GM19043 (cell line): ENCODE results near the gene ZNF112.
A peak's percentile ranks its signal among the peaks of the same experiment; 100 is the strongest.
"Not testable (repeated sequence)": the region's sequence is repeated elsewhere in the genome, so short reads cannot be mapped to it uniquely, and the experiment has no call there.

Experiments
- ATAC-seq: cut with Tn5 transposase; IDR thresholded peaks from one replicate; pipeline ENCODE4 v1.9.1; 2021; ENCODE audit warnings: low read depth; ENCODE audit not compliant: unreplicated experiment

Gene ZNF112

DNA sequence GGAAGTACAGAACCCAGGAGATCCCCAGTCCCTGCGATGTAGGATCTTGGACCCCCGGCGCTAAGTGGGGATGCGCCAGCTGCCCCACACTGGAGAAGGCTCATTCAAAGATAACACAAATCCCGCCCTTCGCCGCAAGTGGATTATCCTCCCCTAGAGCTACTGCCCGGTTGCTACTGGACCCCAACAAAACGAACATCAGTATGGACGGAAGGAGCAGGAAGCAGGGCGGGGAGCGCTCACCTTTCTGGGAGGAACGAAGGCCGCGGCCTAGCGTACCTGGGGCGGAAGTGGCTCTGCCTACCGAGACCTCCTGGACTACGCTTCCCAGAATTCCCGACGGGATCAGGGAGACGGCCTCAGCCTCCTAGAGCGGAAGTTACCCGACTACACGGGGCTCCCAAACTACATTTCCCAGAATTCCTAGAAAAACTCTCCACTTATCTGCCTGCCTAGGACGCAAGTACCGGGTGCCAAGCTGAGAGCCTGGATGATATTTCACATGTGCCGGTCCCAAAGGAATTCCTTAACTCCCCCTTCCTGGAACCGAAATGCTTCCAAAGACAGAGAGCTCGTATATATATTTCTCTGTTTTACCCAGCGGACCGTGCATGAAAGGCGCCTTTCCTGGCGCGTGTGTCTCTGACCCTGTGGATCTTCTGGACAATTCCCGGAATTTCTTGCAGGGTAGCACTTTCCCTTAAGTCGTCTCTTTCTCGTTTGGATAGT is at the start of gene ZNF112:
Gene ZNF112, minus strand, starts transcription at position 298 of the 729 bp plus-strand sequence. CDS start 16,141 bp downstream, outside the sequence.
- ATAC-seq: no peak

DNA sequence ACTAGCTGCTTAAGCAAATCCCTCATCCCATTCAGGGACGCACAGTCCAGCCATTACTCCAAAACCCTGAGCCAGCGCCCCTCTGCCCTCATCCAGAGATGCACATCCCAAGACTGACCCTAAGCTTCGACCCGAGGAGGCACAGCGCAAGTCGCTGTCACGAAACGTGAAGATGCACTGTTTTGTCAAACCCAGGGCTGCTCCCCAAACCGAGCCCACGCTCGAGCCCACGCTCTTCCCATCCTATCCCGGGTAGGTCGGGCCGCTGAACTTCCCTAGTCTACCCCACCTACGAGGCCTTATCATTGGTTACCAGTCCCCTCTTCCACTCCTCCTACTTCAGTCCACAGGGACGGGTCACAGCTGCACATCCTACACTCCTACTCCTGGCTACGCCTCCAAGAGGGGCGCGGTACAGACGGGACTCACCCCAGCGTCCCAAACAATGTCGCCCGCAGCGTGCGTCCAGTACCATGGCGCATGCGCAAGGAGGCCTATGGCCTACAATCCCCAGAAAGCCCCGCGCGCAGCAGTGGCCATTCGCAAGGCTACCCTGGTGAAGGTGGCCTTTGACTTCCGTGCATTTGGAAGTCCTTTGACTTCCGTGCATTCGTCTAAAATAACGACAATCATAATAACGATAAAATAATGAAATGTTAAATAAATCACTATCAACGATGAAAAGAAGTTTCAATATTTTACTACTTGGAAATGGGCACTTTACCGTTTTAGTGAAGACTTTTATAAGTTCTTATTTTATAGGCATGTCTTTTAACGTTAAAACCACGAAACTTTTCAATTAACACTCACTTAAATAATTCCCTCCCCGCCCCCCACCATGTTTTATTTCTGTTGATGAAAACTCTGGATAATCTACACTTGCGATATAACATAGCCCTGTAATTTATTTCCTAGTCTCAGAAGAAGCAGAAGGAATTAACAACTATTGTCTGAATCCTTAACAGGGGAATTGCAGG is 44.9 kb upstream of the ZNF112 start, which contains the start of gene ZNF285:
Gene ZNF285, minus strand, starts transcription at position 470 of the 977 bp plus-strand sequence. CDS start 4,395 bp downstream, outside the sequence.
- no peak for ATAC-seq

DNA sequence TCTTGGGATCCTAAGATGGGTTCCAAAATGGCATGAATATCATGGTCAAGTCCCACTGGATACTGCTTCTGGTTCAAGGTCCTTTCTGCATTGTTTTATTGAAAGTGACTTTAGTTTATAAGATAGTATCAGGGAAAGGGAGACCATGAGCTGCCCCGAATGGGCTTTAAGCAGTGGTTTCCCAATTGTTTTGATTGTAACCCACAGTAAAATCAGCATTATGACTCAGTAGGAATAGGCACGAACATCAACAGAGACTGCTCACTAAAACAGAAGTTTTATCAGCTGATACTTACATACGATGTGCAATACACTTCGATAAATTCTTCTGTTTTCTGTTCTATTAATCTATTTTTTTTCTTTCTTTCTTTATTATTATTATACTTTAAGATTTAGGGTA is 32.8 kb upstream of the ZNF112 start:
- not testable (repeated sequence) for ATAC-seq

DNA sequence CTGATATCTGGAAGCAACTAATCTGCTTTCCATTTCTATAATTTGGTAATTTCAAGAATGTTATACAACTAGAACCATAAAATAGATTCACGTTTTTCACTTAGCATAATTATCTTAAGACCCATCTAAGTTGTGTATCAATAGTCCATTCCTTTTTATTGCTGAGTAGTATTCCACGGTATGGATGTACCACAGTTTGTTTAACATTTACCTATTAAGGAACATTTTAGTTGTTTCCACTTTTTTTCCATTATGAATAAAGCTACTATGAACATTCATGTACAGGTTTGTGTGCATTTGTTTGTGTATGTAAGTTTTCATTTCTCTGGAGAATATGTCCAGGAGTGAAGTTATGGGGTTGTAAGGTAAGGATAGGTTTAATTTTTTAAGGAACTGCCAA is 18.3 kb upstream of the ZNF112 start:
- ATAC-seq: no peak

DNA sequence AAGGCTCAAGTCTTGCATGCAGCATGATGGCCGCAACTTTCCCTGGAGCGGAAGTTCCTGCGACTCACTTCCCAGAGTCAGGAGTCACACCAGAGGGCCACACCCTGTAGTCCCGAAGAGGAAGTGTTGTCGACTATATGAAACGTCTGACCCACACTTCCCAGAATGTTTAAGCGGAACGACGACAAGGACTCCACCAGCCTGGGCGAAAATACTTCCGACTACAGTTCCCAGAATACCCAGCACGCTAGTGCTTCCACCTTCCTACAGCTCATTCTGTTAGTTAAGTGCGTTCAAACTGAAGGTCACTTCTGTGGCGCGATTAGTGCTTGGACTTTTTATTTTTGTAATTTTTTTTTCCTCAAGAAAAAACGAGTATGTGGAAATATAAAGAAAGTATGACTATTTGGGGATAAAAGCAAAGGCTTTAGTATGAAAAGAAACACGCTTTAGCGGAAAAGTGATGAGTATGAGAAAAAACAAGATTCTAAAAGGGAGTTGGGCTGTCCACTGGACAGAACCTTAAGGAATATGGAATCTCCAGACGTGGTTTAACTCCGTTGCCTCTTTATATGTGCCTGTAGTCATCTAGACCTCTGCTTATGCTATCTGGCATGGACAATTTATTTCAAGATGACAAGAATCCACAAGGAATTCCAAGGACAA is 15.5 kb upstream of the ZNF112 start:
- no peak for ATAC-seq

DNA sequence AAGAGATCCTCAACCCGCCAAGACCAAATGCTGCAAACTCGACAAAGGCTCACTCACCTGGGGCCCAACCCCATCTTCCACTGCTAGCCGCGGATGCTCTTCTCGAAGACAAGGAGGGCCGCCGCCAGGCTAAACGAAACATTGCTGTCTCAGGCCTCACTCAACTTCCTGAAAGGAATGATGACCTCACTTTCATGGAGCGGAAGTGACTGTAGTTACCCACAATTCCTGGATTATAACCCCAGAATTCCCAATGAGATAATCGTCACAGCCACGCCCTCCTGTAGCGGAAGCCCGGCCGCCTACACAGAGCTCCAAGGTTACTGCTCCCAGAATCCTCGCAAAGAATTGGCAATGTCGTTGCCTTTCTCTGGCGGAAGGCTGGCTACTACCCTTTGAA is 10.5 kb upstream of the ZNF112 start:
- no peak for ATAC-seq

DNA sequence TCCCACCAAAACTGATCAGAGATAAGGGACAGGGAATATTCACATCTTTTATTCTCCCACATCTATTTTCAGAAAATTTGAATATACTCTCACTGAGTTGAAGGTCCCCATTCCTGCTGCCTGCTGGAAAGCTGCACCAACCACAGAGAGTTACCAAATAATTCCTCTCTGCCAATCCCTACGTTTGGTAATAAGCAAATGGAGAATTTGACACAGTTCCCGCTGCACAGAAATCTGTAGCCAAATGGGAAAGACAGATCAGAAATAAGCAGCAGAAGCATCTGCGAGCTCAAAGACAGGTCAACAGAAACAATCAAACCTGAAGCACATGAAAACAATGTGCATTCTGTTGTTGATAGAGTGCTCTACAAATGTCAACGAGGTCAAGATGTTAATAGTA is 9.9 kb downstream of the ZNF112 start:
- no peak for ATAC-seq

DNA sequence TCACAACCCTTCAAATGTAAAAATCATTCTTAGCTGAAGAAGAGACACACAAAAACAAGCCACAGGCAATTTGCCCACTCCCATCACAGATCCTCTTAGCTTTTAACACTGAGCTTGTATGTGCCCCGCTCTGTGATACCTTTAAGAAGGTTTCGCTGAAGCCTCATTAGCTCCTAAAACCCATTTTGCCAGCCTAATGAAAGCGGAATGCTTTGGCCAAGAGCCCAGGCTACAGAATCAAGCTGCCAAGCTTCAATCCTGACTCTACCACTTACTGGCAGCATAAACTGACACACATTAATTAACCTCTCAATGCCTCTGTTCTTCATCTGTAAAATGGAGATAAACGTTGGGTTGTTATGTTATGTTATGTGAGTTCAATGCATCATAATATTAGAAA is 10.5 kb downstream of the ZNF112 start:
- ATAC-seq: no peak

DNA sequence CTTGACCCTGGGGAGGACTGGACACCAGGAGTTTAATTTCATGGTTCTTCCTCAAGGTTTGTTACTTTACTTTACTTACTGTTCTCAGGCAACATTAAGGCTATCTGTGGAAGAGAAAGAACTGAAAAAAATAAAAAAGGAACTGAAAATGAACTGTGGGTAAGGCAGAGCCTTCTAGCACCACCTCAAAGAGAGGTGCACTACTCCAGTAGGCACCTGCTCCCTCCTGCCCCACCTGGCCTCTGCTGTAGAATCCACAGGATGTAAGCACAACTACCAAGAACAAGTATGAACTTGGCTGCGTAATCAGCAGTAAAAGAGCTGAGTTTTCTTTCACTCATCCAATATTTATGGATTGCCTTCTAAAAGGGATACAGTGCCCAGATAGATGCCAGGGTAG is 12.2 kb downstream of the ZNF112 start:
- ATAC-seq: no peak

DNA sequence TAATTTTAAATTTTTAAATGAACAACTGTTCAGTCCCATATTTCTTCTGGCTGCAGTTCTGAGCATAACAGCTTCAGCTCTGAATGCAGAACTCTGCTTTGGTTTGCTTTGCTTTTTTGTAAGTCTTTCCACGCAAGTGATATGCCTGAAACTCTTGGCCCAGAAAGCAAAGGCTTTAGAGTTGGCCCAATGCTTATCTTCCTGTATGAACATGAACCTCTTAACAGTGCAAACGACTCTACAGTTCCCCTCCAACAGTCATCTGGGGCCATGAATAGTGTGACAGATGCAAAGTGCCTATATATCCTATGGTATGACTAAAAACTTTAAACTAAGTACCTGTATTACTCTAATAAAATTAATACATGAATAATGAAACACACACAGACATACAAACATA is 14.7 kb downstream of the ZNF112 start:
- ATAC-seq: no peak

DNA sequence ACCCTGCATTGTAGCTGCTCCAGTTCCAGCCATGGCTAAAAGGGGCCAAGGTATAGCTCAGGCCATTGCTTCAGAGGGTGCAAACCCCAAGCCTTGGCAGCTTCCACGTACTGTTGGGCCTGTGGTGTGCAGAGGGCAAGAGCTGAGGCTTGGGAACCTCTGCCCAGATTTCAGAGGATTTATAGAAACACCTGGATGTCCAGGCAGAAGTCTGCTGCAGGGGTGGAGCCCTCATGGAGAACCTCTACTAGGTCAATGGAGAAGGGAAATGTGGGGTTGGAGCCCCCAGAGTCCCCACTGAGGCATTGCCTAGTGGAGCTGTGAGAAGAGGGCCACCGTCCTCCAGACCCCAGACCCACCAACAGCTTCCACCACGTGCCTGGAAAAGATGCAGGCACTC is 21.8 kb downstream of the ZNF112 start:
- ATAC-seq: not testable (repeated sequence)

DNA sequence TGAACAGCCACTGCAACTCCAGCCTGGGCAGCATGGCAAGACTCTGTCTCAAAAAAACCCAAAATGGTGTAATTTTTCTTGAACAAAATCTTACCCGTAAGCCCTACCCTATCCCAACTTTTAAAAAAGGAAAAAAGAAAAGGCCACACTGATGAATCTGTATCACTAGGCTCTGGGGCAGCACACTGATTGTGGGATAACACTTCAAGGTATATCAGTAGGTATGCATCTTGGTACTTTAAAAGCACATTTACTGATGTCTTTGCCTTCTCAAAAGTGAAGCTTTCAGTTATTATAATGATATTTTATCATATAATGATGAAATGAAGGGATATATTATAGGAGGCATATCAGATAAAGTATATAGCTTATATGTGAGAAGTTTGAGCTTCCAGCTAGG is 24.3 kb downstream of the ZNF112 start:
- ATAC-seq: no peak

DNA sequence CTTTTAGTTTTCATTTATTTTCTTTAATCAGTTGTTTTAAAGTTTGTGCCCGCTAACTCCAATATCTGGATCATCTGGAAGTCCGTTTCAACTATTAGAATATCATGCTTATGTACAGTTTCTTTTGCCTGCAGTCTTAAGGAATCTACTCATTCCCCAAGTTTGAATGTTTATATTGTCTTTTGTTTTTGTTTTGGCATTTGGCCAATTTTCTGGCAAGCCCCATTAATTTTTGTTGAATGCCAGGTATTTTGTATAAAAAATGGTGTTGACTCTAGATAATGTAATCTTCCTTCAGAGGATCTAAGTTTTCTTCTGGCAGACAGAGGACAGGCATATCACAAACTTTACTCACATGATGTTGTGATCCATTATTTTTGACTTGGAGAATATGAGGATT is 40.6 kb downstream of the ZNF112 start:
- no peak for ATAC-seq

DNA sequence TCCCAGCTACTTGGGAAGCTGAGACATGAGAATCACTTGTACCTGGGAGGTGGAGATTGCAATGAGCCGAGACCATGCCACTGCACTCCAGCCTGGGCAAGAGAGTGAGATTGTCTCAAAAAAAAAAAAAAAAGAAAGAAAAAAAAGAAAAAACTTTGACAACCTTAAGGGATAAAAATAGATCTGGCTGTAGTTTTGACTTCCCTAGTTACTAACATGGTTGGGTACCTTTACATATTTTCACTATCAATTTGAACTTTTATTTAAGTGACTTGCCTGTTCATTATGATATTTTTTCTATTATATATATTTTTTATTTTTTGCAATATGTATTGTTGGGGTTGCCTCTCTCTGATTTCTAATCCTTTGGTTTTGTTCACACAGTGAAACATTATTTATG is 43.2 kb downstream of the ZNF112 start:
- no peak for ATAC-seq

DNA sequence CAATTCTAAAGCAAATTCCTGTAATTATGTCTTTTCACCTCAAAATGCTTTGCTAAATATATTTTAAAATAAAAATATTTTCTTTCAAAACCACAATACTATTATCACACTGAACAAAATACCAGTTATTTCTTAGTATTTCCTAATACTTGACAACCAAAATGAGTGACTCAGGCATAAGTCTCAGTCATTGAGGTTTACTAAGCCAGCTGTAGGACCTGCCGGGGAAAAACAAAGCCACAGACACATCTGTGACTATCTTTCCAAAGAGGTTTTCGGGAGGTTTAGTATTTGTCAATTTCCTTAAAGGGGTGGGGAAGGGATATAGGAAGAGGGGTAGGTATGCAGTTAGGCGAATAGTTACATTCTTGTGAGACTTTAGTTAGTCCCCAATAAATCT is 48.5 kb downstream of the ZNF112 start:
- no peak for ATAC-seq

DNA sequence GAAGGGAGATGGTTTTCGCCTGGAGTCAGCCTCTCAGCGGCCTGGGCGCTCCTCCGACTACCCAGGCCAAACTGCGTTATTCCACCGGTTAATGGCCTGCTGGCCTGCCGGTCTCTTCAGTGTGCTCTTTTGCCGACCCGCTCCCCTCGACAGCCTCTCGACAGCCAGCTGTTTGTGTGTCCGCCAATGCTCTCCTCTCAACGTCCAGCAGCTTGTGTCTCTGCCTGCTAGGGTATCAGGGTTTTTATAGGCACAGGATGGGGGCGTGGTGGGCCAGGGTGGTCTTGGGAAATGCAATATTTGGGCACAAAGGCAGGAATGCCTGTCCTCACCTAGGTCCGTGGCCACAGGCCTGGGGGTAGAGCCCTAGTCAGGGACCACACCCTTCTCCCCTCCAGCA is 50.2 kb downstream of the ZNF112 start:
- ATAC-seq: no peak

DNA sequence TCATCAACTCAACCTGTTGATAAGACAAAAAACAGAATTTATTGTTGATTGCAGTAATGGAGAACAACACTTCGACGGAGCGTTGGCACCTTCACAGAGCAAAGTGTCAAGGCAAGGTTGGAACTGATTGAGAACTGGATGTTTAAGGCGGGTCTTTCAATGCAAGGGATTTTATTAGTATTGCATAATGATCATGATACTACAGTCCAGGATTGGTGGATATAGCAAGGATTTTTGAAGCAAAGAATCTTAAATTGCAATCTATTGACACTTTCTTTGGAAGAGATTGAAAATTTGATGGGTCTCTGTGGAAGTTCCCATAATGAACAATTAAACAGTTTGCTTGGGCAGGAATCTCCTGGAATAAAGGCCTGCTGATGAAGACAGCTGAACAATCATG is 51.0 kb downstream of the ZNF112 start:
- ATAC-seq: no peak

DNA sequence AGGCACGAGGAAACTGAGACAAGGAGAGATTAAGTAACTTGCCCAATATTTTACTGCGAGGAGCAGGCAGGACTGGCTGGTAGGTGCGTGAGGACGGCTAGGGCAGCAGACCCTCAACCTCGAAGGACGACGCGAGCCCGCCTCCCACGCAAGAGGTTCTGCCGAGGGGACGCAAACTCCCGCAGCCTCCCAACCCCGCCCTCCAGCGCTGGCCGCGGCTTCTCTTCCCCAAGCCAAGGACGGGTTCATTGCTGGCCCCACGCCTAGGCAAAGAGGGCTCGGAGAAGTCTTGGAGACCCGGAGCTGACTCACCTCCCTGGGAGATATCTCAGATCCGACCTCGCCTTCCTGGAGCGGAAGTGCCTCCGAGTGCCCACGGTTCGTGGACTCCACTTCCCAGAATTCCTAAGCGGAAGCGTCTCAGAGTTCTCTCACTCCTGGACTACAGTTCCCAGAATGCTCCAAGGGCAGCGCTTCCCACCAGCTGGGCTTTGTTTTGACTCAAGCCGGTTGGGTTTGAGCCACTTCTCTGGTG is 51.8 kb downstream of the ZNF112 start, which contains the start of gene ZNF235:
Gene ZNF235, minus strand, starts transcription at position 367 of the 535 bp plus-strand sequence. CDS start 1,621 bp downstream, outside the sequence.
- ATAC-seq: peak; percentile 75

DNA sequence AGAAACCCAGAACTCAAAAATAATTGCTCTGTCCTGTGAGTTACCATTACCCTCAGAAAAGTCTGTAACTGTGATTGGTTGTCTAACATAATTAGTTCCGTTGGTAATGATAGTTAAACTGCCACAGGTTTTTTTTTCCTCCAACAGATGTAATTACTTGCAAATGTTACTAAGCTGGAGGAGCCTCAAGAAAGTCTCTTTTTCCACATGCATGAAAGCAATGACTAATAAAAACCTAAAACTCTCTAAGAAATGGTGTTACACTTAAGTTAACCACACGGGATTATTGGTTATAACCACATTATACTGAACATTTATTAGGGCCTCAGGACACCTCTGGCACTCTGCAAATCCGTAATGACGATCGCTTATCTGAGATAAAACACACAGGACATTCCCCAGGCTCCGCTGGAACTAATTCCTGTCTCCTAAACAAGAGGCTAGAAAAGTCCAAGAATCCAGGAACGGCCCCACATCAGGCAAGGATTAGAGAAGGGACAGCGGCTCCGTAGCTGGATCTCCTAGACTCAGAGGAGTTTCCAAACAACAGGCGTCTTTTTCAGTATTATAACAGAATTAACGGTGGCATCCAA is 52.4 kb downstream of the ZNF112 start:
- no peak for ATAC-seq

DNA sequence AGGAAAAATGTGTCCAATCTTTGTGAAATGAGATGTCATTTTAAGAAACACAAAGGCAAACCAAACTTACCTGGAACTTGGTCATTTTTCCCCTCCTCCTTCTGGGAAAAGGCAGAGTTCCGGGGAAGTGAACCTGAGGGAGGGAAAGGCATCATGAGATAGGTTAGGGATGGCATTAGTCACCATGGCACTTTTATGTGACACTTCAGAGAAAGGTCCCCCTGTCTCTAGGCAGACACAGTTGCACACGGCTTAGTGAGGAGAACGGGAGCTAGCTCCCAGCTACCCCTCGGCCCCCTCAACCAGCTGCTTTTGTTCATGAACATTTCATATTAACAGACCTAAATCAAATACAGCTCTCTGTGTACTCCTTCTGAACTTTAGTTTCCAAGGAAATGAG is 53.2 kb downstream of the ZNF112 start:
- ATAC-seq: no peak
